GM21576 (cell line): Measurements from ENCODE around the gene TAS2R60.
"Not testable (repeated sequence)": the region's sequence is repeated elsewhere in the genome, so short reads cannot be mapped to it uniquely, and the experiment has no call there.

Experiments used
- ATAC-seq: cut with Tn5 transposase; IDR thresholded peaks from one replicate; pipeline ENCODE4 v1.9.1; 2021; ENCODE audit warnings: mild to moderate bottlenecking, moderate library complexity; ENCODE audit not compliant: unreplicated experiment

Gene TAS2R60

DNA sequence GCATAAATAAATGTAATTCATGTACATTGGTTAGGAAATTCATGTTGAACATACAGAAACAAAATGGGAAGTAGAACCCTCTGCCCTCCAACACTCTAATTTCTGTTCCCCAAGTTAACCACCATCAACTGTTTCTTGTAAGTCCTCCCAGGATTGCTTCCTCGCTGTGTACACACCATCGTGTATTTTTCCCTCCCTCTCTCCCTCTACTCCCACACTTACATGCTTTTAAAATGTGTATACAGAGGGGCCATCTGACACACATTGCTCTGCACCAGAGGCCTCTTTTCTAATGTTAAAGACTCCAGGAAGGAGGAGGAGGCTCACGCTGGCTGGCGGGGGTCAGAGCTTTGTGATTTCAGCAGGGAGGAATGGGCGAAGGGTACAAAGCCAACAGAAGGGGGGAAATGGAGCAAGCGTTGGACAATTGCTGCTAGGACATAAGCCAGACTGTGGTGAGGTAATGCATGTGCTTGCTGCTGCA lies 32.7 kb upstream of the TAS2R60 start:
- no peak for ATAC-seq

- ATAC-seq, result no peak
These were observed 31.1 kb upstream of the TAS2R60 start for GRCh38 chr7:143411976-143412708.

GRCh38 chr7:143413123-143413522 lies 30.1 kb upstream of the TAS2R60 start:
- ATAC-seq, result no peak

- not testable (repeated sequence) for ATAC-seq
These were observed 28.0 kb upstream of the TAS2R60 start for GRCh38 chr7:143415209-143415608.

DNA sequence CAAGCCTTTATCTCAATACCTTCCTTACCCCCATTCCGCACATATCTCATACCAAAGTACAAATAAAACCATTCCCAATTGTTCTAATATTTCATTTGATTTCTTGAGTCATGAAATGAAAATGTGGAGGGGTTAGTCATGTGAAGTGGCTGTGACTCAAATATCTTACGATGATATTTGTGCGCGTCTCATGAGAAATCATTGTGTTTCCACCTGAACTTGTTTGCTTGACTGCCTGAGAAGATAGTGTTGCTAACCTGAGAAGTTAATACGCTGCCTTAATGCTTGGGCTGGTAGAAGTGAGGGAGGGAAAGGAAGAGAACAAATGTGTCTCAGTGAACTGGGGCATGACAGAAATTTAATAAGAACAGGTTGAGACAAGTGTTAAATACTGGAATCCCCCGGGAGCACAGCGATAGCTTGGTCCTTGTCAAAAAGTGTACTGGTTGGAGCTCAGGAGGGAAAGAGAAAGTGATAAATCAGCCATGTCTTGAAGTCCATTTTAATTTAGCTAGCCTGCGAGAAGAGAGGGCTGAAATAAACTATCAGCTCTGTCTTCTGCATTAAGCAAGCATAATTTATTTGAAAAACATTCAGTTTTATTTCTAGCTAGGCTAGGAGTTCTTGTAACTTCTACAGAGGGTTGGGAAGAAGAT lies 27.4 kb upstream of the TAS2R60 start:
- ATAC-seq, result no peak

GRCh38 chr7:143416565-143417149 lies 26.6 kb upstream of the TAS2R60 start:
- ATAC-seq, result no peak

- no peak for ATAC-seq
These were observed 25.4 kb upstream of the TAS2R60 start for GRCh38 chr7:143417734-143418383.

DNA sequence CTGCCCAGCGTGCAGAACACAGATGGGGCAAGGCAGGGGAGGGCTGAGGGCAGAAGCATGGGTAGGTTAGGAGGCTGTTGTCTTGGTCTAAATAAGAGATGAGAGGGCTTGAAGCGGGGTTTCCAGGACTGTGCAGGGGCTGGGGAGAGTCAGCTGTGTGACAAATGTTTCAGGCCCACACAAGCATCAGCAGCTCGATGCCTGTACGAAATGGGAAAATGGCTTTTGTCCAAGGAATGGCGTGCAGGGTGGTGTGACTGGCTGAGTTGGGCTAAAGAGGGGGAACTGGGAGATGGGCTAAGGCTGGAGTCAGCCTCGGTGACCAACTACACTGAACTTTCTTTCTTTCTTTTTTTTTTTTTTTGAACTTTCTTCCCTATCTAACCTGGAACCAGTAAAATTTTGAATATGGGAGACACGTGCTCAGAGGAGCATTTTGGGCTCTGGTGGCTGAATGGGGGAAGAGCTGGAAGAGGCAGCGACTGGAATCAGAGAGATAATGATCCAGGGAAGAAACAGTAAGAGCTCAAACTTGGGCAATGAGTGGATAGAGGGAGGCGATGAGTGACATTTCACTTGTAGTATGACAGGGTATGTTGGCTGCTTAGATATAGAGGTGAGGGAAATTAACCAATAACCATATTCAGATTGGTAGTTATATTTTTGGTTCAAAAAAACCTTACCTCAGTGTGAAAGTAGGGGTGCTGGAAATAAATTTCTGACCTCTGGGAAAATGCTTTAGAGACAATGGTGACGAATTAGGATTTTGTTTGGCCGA lies 24.4 kb upstream of the TAS2R60 start:
- ATAC-seq, result no peak

DNA sequence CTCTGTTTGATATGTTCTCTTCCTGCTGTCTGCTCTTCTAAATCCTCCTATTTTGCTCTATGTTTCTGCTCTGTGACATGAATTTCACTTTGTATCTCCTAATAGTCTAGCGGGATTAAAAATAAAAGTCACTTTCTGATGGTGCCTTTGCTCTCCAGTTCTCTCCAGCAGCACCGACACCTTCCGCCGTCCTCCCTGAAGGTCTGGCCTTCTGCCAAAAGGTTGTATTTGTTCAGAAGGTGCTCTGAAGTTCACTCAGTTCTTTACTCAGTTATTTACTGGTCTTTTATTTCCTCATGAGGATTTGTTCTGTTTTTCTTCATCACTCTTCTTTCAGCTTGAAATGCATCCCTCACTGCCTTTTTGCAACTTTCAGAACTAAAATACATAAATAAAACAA lies 23.4 kb upstream of the TAS2R60 start:
- no peak for ATAC-seq

GRCh38 chr7:143420624-143421023 lies 22.6 kb upstream of the TAS2R60 start:
- not testable (repeated sequence) for ATAC-seq

- ATAC-seq, result no peak
These were observed 21.2 kb upstream of the TAS2R60 start for GRCh38 chr7:143422033-143422432.

- ATAC-seq, result not testable (repeated sequence)
These were observed 18.8 kb upstream of the TAS2R60 start for GRCh38 chr7:143424476-143424875.

DNA sequence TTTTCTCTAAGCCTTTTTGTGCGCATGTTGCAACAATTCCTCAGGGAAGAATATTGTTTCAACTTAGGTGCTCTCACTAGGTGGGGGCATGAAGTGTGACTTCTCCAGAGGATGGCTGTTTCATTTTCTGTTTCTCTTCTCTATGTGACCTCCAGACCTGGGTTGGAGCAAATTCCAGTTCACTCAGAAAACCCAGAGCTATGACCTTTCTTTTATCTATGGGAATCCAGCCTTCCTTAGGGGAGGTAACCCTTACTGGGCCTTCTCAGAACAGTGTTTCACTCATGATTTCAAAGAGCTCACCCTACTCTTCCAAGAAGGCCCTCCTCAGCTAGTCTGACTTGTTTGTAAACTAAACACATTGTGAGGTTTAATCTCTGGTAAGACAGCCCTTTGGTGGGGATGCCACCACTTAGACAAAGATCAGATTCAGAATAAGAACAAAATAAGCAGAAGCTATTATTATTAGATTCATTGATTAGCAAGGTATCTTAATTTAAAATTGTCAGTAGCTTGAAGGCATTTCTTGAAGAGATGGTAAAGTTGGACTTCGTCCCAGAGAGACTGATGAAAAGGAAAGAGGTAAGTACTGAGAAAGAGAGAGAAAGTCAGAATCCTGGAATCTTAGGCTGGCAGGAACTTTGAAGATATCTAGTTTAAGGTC lies 16.6 kb upstream of the TAS2R60 start:
- ATAC-seq, result no peak

GRCh38 chr7:143429770-143430698 lies 13.2 kb upstream of the TAS2R60 start:
- no peak for ATAC-seq

- no peak for ATAC-seq
These were observed 12.1 kb upstream of the TAS2R60 start for GRCh38 chr7:143431109-143431508.

DNA sequence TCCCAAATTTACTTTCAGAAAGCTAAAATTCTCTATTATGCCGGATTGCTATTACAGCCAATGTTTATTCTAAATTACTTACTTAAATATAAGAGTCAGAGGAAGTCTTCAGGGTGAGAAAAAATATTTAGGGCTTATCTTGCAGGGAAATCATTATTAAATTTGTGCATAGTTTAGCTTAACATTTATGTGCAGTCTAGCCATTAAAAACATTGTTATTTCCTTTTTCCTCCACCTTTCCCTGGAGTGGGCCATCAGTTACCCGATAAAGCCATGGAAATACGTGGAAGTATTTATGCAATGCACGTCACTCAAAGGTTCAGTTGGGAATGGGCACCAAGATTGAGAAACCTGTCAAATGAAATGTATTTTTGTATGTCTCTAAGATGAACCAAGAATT lies 9.5 kb upstream of the TAS2R60 start:
- no peak for ATAC-seq

DNA sequence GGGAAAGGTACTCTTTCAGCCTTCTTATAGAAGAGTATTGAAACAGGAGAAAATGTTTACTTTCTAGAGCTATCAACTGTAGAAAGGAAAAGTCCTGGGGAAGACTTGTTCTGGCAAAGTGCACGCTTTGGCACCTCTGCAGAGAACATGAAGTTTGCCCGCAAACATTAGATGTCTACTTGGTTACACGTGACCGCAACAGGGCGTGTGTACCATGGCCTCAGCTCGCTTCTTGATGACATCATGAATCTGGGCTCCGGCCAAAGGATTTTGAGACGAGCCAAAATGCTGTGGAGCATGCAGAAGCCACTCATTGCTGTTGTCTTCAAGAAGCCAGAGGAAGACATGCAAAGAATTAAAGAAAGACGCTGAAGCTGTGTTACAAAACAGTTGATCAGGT lies 8.6 kb upstream of the TAS2R60 start:
- ATAC-seq, result no peak

GRCh38 chr7:143435266-143435665 lies 8.0 kb upstream of the TAS2R60 start:
- ATAC-seq, result no peak

DNA sequence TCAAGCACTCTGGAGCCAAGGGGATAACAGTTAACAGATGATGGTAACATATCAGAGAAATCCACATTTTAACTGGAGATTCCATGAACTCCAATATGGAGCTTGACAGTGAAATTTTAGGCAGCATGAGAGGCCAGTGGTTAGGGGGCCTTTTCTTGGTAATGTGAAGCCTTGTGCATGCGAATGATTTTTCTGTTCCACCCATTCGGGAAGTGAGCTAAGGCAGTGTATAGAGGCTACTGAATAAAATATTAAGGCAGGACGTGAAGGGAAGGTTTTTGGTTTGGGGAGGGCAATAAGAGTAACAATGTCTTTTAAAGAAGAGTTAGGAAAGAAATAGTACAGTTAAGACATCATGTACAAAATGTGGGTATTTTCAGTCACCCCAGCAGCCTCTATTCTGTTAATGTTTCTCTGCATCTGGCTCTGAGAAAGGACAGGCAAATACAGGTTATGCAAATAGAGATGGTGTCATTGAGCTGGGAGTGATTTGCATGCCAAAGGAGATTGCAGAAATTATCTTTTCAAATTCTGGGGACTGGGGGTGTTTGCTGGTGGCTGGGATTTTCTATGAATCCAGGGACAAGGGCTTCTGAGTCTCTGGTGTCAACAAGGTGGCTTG lies 6.8 kb upstream of the TAS2R60 start:
- no peak for ATAC-seq
